ENCODE measurements around the gene CRYBG2. TPM values are rescaled to one million over a fixed set of nuclear protein-coding genes. Genes with fewer than 3 reads are reported as not detected.

The CRYBG2 gene
- total and polyA plus RNA-seq, 2 of the 13 experiments (the other 11 are each of a cell fraction or from before 2014, with no cell fraction given): 1.3 to 2.9 TPM

DNA sequence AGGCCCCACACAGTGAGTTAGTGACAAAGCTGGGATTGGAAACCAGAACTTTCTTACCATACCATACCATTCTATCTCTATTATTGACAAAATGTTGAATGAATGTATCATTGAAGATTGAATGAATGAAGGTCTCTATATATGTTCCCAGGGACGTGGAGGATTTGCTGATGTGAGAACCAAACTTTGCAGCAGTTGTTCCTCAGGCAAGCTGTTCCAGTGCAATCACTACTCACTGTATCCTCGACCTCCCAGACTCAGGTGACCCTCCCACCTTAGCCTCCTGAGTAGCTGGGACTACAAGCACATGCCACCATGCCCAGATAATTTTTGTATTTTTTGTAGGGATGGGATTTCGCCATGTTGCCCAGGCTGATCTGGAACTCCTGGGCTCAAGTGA is 45.1 kb upstream of the CRYBG2 start:
- FAIRE-seq (no peak), ATAC-seq (no peak), DNase-seq (ENCODE audit: low spot score) (no peak)
- 17% methylated on average over 3 of the region's 3 CpGs for WGBS (ENCODE audit: low lambda C conversion rate)
- POLR2A ChIA-PET: no interaction called here
- no peaks in the 10 kb centered on the region for H4K20me1 ChIP-seq (ENCODE audit: insufficient read depth, low read length)
- H3K4me1 ChIP-seq (ENCODE audit: insufficient read depth, low read length): 0 out of 2 replicates have a peak, but pooled peaks cover 5% of the 10 kb centered on the region
- H3K9ac ChIP-seq (ENCODE audit: insufficient read depth, low read depth, low read length): no peak overlapping the region
- in situ Hi-C loops (cut with HindIII; ENCODE audit: extremely low pct_ligation_motif_present, low pct_unique_long_range_greater_than_20kb): no loop called here
- no peaks in the 10 kb centered on the region for H3K9me3 ChIP-seq (ENCODE audit: low read length)
- no peak overlapping the region for H2AFZ ChIP-seq (ENCODE audit: low read length)
- no peak overlapping the region for H3K4me2 ChIP-seq (ENCODE audit: low read depth, low read length)
- H3K27me3 ChIP-seq (ENCODE audit: control insufficient read depth in 1 of 2, insufficient read depth in 2 of 2, low read length in 2 of 2): no peaks in the 10 kb centered on the region; a peak in 1 of 5 replicates
- CTCF ChIA-PET (ENCODE audit: low intra/inter-chr PET ratio, low total read pairs): no interaction called here
- H3K79me2 ChIP-seq (ENCODE audit: insufficient read depth, low read length): no peaks in the 10 kb centered on the region
- intact Hi-C loops (cut with micrococcal nuclease; ENCODE audit: unreplicated experiment): no loop called here
- H3K27ac ChIP-seq (ENCODE audit: extremely low read length, insufficient read depth, low read length): no peak overlapping the region
- no peaks in the 10 kb centered on the region for H3K36me3 ChIP-seq (replicated peaks in 1 of 2; ENCODE audit: control insufficient read depth in 1 of 2, insufficient read depth in 2 of 2, low read length in 2 of 2)
- TF ChIP-seq ZNF329 (CRISPR knock-in tag; IDR thresholded peaks at IDR 0.05; ENCODE audit: low read depth) (no peak), ASH2L (IDR thresholded peaks at IDR 0.05; ENCODE audit: insufficient read length, low read depth, low read length) (no peak), TOPORS (CRISPR knock-in tag; IDR thresholded peaks at IDR 0.05) (no peak), NRL (CRISPR knock-in tag; IDR thresholded peaks at IDR 0.05; ENCODE audit: borderline replicate concordance) (no peak), ZNF230 (CRISPR knock-in tag; IDR thresholded peaks at IDR 0.05) (no peak), ZNF737 (CRISPR knock-in tag; IDR thresholded peaks at IDR 0.05; ENCODE audit: borderline replicate concordance) (no peak), ZNF572 (CRISPR knock-in tag; IDR thresholded peaks at IDR 0.05) (no peak), ADNP (CRISPR knock-in tag; IDR thresholded peaks at IDR 0.05) (no peak), SRF (IDR thresholded peaks at IDR 0.05; ENCODE audit: low read depth, low read length) (no peak), CBX1 (IDR thresholded peaks at IDR 0.05; ENCODE audit: low read depth) (no peak)
- TF ChIP-seq, protein P1, sequence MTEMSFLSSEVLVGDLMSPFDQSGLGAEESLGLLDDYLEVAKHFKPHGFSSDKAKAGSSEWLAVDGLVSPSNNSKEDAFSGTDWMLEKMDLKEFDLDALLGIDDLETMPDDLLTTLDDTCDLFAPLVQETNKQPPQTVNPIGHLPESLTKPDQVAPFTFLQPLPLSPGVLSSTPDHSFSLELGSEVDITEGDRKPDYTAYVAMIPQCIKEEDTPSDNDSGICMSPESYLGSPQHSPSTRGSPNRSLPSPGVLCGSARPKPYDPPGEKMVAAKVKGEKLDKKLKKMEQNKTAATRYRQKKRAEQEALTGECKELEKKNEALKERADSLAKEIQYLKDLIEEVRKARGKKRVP (CRISPR knock-in tag; IDR thresholded peaks at IDR 0.05): no peak
- BruUV-seq (replicated peaks): no TSS peak
- no peak overlapping the region for H3K4me3 ChIP-seq (replicated peaks in 1 of 3; ENCODE audit: insufficient read depth in 1 of 3, low read depth in 2 of 3, low read length in 3 of 3)
